Measurements from ENCODE around the gene SEC22B. TPM values are rescaled to one million over a fixed set of nuclear protein-coding genes. Genes with fewer than 3 reads are reported as not detected.
"Not testable (repeated sequence)": the region's sequence is repeated elsewhere in the genome, so short reads cannot be mapped to it uniquely, and the experiment has no call there.

The SEC22B gene
- total RNA-seq, 4 donors from 2014 or later = 20.7 to 24.9 (median 22.4) TPM

- H3K27ac ChIP-seq (replicated peaks in 1 of 4); H3K36me3 ChIP-seq; H3K4me1 ChIP-seq; H3K27me3 ChIP-seq; H3K9me3 ChIP-seq; DNase-seq (ENCODE audit: extremely low spot score); H3K4me3 ChIP-seq: not testable (repeated sequence)
- intact Hi-C loops (cut with DNase I) = loop anchor here (10.0 kb wide), 1 partner anchor 201 kb away; no protein-coding TSS in a partner anchor
- TF ChIP-seq CTCF (IDR thresholded peaks at IDR 0.05) = peak in 1 of 3 experiments; percentile 34
- WGBS = 0% methylated on average over 1 of the region's 1 CpG
Measured at GRCh38 chr1:120145806-120146205, 30.5 kb downstream of the SEC22B start.

- H3K9me3 ChIP-seq; DNase-seq (ENCODE audit: extremely low spot score); H3K4me1 ChIP-seq; H3K27ac ChIP-seq (replicated peaks in 1 of 4); H3K4me3 ChIP-seq; H3K36me3 ChIP-seq; H3K27me3 ChIP-seq: not testable (repeated sequence)
- intact Hi-C loops (cut with DNase I) = loop anchor here (10.0 kb wide), 1 partner anchor 200 kb away; no protein-coding TSS in a partner anchor
- no CpG with 5 or more reads among the region's 1 CpG for WGBS
Measured at GRCh38 chr1:120144626-120145025, 31.7 kb downstream of the SEC22B start.

GRCh38 chr1:120144169-120144568, 32.2 kb downstream of the SEC22B start:
- 81% methylated on average over 2 of the region's 2 CpGs for WGBS
- H3K36me3 ChIP-seq; DNase-seq (ENCODE audit: extremely low spot score); H3K9me3 ChIP-seq; H3K27me3 ChIP-seq; H3K4me3 ChIP-seq; H3K27ac ChIP-seq (replicated peaks in 1 of 4); H3K4me1 ChIP-seq: not testable (repeated sequence)
- intact Hi-C loops (cut with DNase I) = loop anchor here (10.0 kb wide), 1 partner anchor 199 kb away; no protein-coding TSS in a partner anchor

- H3K36me3 ChIP-seq; H3K4me1 ChIP-seq; H3K27ac ChIP-seq (replicated peaks in 1 of 4); H3K9me3 ChIP-seq; H3K4me3 ChIP-seq; DNase-seq (ENCODE audit: extremely low spot score); H3K27me3 ChIP-seq: not testable (repeated sequence)
- 71% methylated on average over 3 of the region's 3 CpGs for WGBS
- intact Hi-C loops (cut with DNase I) = loop anchor here (10.0 kb wide), 1 partner anchor 199 kb away; no protein-coding TSS in a partner anchor
Measured at GRCh38 chr1:120143334-120143733, 33.0 kb downstream of the SEC22B start.

- intact Hi-C loops (cut with DNase I) = loop anchor here (10.0 kb wide), 1 partner anchor 198 kb away; no protein-coding TSS in a partner anchor
- H3K27me3 ChIP-seq; H3K36me3 ChIP-seq; H3K4me3 ChIP-seq; H3K27ac ChIP-seq (replicated peaks in 1 of 4); H3K9me3 ChIP-seq; DNase-seq (ENCODE audit: extremely low spot score); H3K4me1 ChIP-seq: not testable (repeated sequence)
- WGBS = 47% methylated on average over 6 of the region's 14 CpGs
Measured at GRCh38 chr1:120142512-120143263, 33.6 kb downstream of the SEC22B start.

- intact Hi-C loops (cut with DNase I) = loop anchor here (10.0 kb wide), 1 partner anchor 197 kb away; no protein-coding TSS in a partner anchor
- not testable (repeated sequence) for H3K27ac ChIP-seq (replicated peaks in 1 of 4)
Measured at GRCh38 chr1:120141865-120142264, 34.5 kb downstream of the SEC22B start.

GRCh38 chr1:120140656-120141265, 35.6 kb downstream of the SEC22B start:
- H3K27ac ChIP-seq (replicated peaks in 1 of 4); H3K4me3 ChIP-seq; H3K4me1 ChIP-seq; H3K27me3 ChIP-seq; H3K9me3 ChIP-seq; DNase-seq (ENCODE audit: extremely low spot score); H3K36me3 ChIP-seq: not testable (repeated sequence)
- WGBS = 50% methylated on average over 1 of the region's 1 CpG
- intact Hi-C loops (cut with DNase I) = loop anchor here (10.0 kb wide), 1 partner anchor 196 kb away; no protein-coding TSS in a partner anchor

More at GRCh38 chr1:120141865-120142264, 34.5 kb downstream of the SEC22B start:
- H3K4me1 ChIP-seq; H3K4me3 ChIP-seq; H3K9me3 ChIP-seq; H3K36me3 ChIP-seq; DNase-seq (ENCODE audit: extremely low spot score); H3K27me3 ChIP-seq: not testable (repeated sequence)

- H3K36me3 ChIP-seq; H3K27ac ChIP-seq (replicated peaks in 1 of 4); H3K4me3 ChIP-seq; H3K4me1 ChIP-seq; intact Hi-C loops (cut with DNase I); H3K9me3 ChIP-seq; H3K27me3 ChIP-seq; DNase-seq (ENCODE audit: extremely low spot score): not testable (repeated sequence)
- 82% methylated on average over 1 of the region's 1 CpG for WGBS
Measured at GRCh38 chr1:120136086-120136485, 40.2 kb downstream of the SEC22B start.

GRCh38 chr1:120133928-120134325, 42.4 kb downstream of the SEC22B start:
- H3K27me3 ChIP-seq; H3K9me3 ChIP-seq; H3K4me1 ChIP-seq; intact Hi-C loops (cut with DNase I); H3K36me3 ChIP-seq; DNase-seq (ENCODE audit: extremely low spot score); H3K4me3 ChIP-seq; H3K27ac ChIP-seq (replicated peaks in 1 of 4): not testable (repeated sequence)
